ENCODE results near the gene CNTF. TPM values are rescaled to one million over a fixed set of nuclear protein-coding genes. Genes with fewer than 3 reads are reported as not detected.

Gene CNTF
- polyA plus RNA-seq, 1 experiment = 0.15 TPM

- Histone ChIP-seq H3K36me3 (ENCODE audit: control insufficient read depth, insufficient read depth, low read length) (peaks cover 5% of the 10 kb centered on the region), H3K27me3 (ENCODE audit: control insufficient read depth, insufficient read depth, low read length) (no peaks in the 10 kb centered on the region), H3K4me3 (ENCODE audit: low read depth, low read length) (no peak overlapping the region)
- POLR2A ChIA-PET = no interaction called here
- DNase-seq (ENCODE audit: low read depth) = no peak
- CTCF ChIA-PET = no interaction called here
- TF ChIP-seq, protein P1, sequence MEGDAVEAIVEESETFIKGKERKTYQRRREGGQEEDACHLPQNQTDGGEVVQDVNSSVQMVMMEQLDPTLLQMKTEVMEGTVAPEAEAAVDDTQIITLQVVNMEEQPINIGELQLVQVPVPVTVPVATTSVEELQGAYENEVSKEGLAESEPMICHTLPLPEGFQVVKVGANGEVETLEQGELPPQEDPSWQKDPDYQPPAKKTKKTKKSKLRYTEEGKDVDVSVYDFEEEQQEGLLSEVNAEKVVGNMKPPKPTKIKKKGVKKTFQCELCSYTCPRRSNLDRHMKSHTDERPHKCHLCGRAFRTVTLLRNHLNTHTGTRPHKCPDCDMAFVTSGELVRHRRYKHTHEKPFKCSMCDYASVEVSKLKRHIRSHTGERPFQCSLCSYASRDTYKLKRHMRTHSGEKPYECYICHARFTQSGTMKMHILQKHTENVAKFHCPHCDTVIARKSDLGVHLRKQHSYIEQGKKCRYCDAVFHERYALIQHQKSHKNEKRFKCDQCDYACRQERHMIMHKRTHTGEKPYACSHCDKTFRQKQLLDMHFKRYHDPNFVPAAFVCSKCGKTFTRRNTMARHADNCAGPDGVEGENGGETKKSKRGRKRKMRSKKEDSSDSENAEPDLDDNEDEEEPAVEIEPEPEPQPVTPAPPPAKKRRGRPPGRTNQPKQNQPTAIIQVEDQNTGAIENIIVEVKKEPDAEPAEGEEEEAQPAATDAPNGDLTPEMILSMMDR (IDR thresholded peaks at IDR 0.05; ENCODE audit: insufficient read depth, low read depth, low read length) = no peak
Observed at GRCh38 chr11:58615559-58615958, 6.9 kb upstream of the CNTF start.

DNA sequence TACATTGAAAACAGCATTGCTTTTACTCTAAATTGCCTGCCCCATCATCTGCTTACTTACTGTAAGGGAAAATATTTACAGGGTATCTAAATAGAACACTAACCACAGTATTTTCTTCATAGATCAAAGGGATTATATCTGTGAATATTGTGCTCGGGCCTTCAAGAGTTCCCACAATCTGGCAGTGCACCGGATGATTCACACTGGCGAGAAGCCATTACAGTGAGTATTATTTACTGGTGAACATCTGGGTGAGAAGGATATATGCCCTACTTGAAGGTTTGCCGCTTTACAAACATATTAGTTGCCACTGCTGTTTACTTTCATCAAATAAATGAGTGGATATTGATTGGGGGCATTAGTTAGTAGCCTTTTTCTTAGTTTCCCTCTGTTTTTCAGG, 5.9 kb upstream of the CNTF start:
- Histone ChIP-seq H3K4me3 (ENCODE audit: low read depth, low read length) (no peak overlapping the region), H3K27me3 (ENCODE audit: control insufficient read depth, insufficient read depth, low read length) (no peaks in the 10 kb centered on the region), H3K36me3 (ENCODE audit: control insufficient read depth, insufficient read depth, low read length) (peaks cover 5% of the 10 kb centered on the region)
- CTCF ChIA-PET = interaction anchor here (4.0 kb wide), 1 partner anchor 13 kb away, joined by 13 read pairs; no protein-coding TSS in a partner anchor
- DNase-seq (ENCODE audit: low read depth) = peak; percentile 71
- TF ChIP-seq, protein P1 (IDR thresholded peaks at IDR 0.05; ENCODE audit: insufficient read depth, low read depth, low read length) = no peak
- POLR2A ChIA-PET = no interaction called here

- TF ChIP-seq, protein P1 (IDR thresholded peaks at IDR 0.05; ENCODE audit: insufficient read depth, low read depth, low read length) = no peak
- H3K27me3 ChIP-seq (ENCODE audit: control insufficient read depth, insufficient read depth, low read length) = no peaks in the 10 kb centered on the region
- ChIA-PET CTCF (interaction anchor here (1.1 to 4.0 kb wide), 2 partner anchors 8 to 12 kb away, joined by 3 to 13 read pairs; no protein-coding TSS in a partner anchor), POLR2A (no interaction called here)
- H3K4me3 ChIP-seq (ENCODE audit: low read depth, low read length) = no peak overlapping the region
- H3K36me3 ChIP-seq (ENCODE audit: control insufficient read depth, insufficient read depth, low read length) = peaks cover 4% of the 10 kb centered on the region
- DNase-seq (ENCODE audit: low read depth) = no peak
Observed at GRCh38 chr11:58617976-58618557, 4.4 kb upstream of the CNTF start.

GRCh38 chr11:58621586-58622262, 741 bp upstream of the CNTF start:
- CTCF ChIA-PET = interaction anchor here (1.2 to 2.1 kb wide), 3 partner anchors 8 to 28 kb away, joined by 3 to 6 read pairs (median 5); no protein-coding TSS in a partner anchor
- no peak overlapping the region for H3K4me3 ChIP-seq (ENCODE audit: low read depth, low read length)

GRCh38 chr11:58625086-58625485, 2.6 kb downstream of the CNTF start:
- no peak overlapping the region for H3K4me3 ChIP-seq (ENCODE audit: low read depth, low read length)
- TF ChIP-seq, protein P1 (IDR thresholded peaks at IDR 0.05; ENCODE audit: insufficient read depth, low read depth, low read length) = no peak
- ChIA-PET POLR2A (no interaction called here), CTCF (interaction anchor here (0.9 kb wide), 1 partner anchor 57 kb away, joined by 3 read pairs; no protein-coding TSS in a partner anchor)
- DNase-seq (ENCODE audit: low read depth) = no peak
- no peaks in the 10 kb centered on the region for H3K27me3 ChIP-seq (ENCODE audit: control insufficient read depth, insufficient read depth, low read length)
- H3K36me3 ChIP-seq (ENCODE audit: control insufficient read depth, insufficient read depth, low read length) = peaks cover 4% of the 10 kb centered on the region

More at GRCh38 chr11:58621586-58622262, 741 bp upstream of the CNTF start:
- Histone ChIP-seq H3K27me3 (ENCODE audit: control insufficient read depth, insufficient read depth, low read length) (no peaks in the 10 kb centered on the region), H3K36me3 (ENCODE audit: control insufficient read depth, insufficient read depth, low read length) (peaks cover 8% of the 10 kb centered on the region)
- DNase-seq (ENCODE audit: low read depth) = no peak
- POLR2A ChIA-PET = no interaction called here
- TF ChIP-seq, protein P1 (IDR thresholded peaks at IDR 0.05; ENCODE audit: insufficient read depth, low read depth, low read length) = no peak

Data from BJ (cell line).